ENCODE measurements around the gene SIPA1L3. TPM values are rescaled to one million over a fixed set of nuclear protein-coding genes. Genes with fewer than 3 reads are reported as not detected.
A peak's percentile ranks its signal among the peaks of the same experiment; 100 is the strongest.

Gene SIPA1L3
- total and polyA plus RNA-seq, 2 of the 13 experiments (the other 11 are each of a cell fraction or from before 2014, with no cell fraction given): 5.5 to 7.7 TPM

DNA sequence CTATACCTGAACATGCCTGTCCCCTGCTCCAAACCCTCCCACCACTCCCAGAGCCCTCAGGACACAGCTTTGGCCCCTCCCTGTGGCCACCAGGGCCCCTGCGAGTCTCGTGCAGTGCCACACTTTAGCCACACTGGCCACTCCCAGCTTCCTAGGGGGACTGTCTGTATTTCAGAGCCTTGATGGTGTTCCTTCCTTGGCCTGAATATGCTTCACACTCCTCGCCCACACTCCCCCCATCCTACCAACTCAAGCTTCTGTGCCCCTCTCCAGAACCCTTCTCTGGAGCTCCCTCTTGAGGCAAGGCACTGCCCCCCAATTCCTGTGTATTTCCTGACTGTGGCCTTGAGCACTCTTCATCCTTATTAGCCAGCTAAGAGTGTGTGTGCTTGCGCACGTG lies 236.8 kb downstream of the SIPA1L3 start:
- no peak overlapping the region for H2AFZ ChIP-seq (ENCODE audit: low read length)
- intact Hi-C loops (cut with micrococcal nuclease; ENCODE audit: unreplicated experiment): no loop called here
- no TSS peak for BruUV-seq (replicated peaks)
- TF ChIP-seq TSC22D2 (CRISPR knock-in tag; IDR thresholded peaks at IDR 0.05; ENCODE audit: borderline replicate concordance): no peak
- TF ChIP-seq, protein P1, sequence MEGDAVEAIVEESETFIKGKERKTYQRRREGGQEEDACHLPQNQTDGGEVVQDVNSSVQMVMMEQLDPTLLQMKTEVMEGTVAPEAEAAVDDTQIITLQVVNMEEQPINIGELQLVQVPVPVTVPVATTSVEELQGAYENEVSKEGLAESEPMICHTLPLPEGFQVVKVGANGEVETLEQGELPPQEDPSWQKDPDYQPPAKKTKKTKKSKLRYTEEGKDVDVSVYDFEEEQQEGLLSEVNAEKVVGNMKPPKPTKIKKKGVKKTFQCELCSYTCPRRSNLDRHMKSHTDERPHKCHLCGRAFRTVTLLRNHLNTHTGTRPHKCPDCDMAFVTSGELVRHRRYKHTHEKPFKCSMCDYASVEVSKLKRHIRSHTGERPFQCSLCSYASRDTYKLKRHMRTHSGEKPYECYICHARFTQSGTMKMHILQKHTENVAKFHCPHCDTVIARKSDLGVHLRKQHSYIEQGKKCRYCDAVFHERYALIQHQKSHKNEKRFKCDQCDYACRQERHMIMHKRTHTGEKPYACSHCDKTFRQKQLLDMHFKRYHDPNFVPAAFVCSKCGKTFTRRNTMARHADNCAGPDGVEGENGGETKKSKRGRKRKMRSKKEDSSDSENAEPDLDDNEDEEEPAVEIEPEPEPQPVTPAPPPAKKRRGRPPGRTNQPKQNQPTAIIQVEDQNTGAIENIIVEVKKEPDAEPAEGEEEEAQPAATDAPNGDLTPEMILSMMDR (CRISPR knock-in tag; IDR thresholded peaks at IDR 0.05): peak; percentile 26; the same call in 1 of the 2 replicates
- WGBS (ENCODE audit: low lambda C conversion rate): 96% methylated on average over 3 of the region's 5 CpGs
- in situ Hi-C loops (cut with HindIII; ENCODE audit: extremely low pct_ligation_motif_present, low pct_unique_long_range_greater_than_20kb): no loop called here
- ATAC-seq (peak; percentile 58), DNase-seq (ENCODE audit: low spot score) (no peak), FAIRE-seq (no peak)
- H3K36me3 ChIP-seq (replicated peaks in 1 of 2; ENCODE audit: control insufficient read depth in 1 of 2, insufficient read depth in 2 of 2, low read length in 2 of 2): peaks cover 2 to 4% of the 10 kb centered on the region in 2 experiments; a peak in 2 of 5 replicates
- no peak overlapping the region for H3K9ac ChIP-seq (ENCODE audit: insufficient read depth, low read depth, low read length)
- no peaks in the 10 kb centered on the region for H3K79me2 ChIP-seq (ENCODE audit: insufficient read depth, low read length)
- H3K27ac ChIP-seq (ENCODE audit: extremely low read length, insufficient read depth, low read length): no peak overlapping the region
- no peaks in the 10 kb centered on the region for H4K20me1 ChIP-seq (ENCODE audit: insufficient read depth, low read length)
- H3K27me3 ChIP-seq (ENCODE audit: control insufficient read depth in 1 of 2, insufficient read depth in 2 of 2, low read length in 2 of 2): no peaks in the 10 kb centered on the region
- no peaks in the 10 kb centered on the region for H3K4me1 ChIP-seq (ENCODE audit: insufficient read depth, low read length)
- CTCF ChIA-PET (ENCODE audit: low intra/inter-chr PET ratio, low total read pairs): interaction anchor here (0.6 kb wide), 1 partner anchor 245 kb away, joined by 3 read pairs; no protein-coding TSS in a partner anchor
- H3K4me2 ChIP-seq (ENCODE audit: low read depth, low read length): no peak overlapping the region
- no peak overlapping the region for H3K4me3 ChIP-seq (replicated peaks in 1 of 3; ENCODE audit: insufficient read depth in 1 of 3, low read depth in 2 of 3, low read length in 3 of 3)
- no peaks in the 10 kb centered on the region for H3K9me3 ChIP-seq (ENCODE audit: low read length)
- POLR2A ChIA-PET: no interaction called here

DNA sequence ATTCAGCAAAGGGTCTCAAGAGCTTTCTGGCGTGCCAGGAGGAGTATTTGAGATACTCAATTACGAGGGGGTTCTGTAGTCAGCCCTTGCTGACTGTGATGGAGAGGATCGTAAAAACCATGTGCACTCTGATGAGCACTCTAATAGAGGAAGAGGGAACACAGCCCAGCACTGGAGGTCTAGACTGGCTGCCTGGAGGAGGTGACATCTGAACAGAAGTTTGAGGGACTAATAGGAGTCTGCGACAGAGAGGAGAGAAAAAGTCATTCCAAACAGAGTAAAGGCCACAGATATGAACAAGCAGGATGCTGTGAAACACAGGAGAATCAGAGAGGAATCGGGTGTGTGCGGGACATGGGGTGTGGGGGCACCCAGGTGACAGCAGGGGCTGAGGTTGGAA lies 237.7 kb downstream of the SIPA1L3 start:
- BruUV-seq (replicated peaks): no TSS peak
- intact Hi-C loops (cut with micrococcal nuclease; ENCODE audit: unreplicated experiment) (no loop called here), in situ Hi-C loops (cut with HindIII; ENCODE audit: extremely low pct_ligation_motif_present, low pct_unique_long_range_greater_than_20kb) (no loop called here)
- Histone ChIP-seq H4K20me1 (ENCODE audit: insufficient read depth, low read length) (no peaks in the 10 kb centered on the region), H3K27me3 (ENCODE audit: control insufficient read depth in 1 of 2, insufficient read depth in 2 of 2, low read length in 2 of 2) (no peaks in the 10 kb centered on the region), H3K4me2 (ENCODE audit: low read depth, low read length) (no peak overlapping the region), H3K9ac (ENCODE audit: insufficient read depth, low read depth, low read length) (no peak overlapping the region), H2AFZ (ENCODE audit: low read length) (no peak overlapping the region), H3K36me3 (replicated peaks in 1 of 2; ENCODE audit: control insufficient read depth in 1 of 2, insufficient read depth in 2 of 2, low read length in 2 of 2) (peaks cover 2 to 4% of the 10 kb centered on the region in 2 experiments; a peak in 2 of 5 replicates), H3K4me1 (ENCODE audit: insufficient read depth, low read length) (no peaks in the 10 kb centered on the region), H3K4me3 (replicated peaks in 1 of 3; ENCODE audit: insufficient read depth in 1 of 3, low read depth in 2 of 3, low read length in 3 of 3) (no peak overlapping the region), H3K27ac (ENCODE audit: extremely low read length, insufficient read depth, low read length) (no peak overlapping the region), H3K79me2 (ENCODE audit: insufficient read depth, low read length) (no peaks in the 10 kb centered on the region), H3K9me3 (ENCODE audit: low read length) (no peaks in the 10 kb centered on the region)
- no peak for FAIRE-seq
- no peak for DNase-seq (ENCODE audit: low spot score)
- CTCF ChIA-PET (ENCODE audit: low intra/inter-chr PET ratio, low total read pairs): interaction anchor here (0.6 kb wide), 1 partner anchor 246 kb away, joined by 3 read pairs; no protein-coding TSS in a partner anchor
- WGBS (ENCODE audit: low lambda C conversion rate): 95% methylated on average over 6 of the region's 6 CpGs
- no peak for ATAC-seq
- TF ChIP-seq CBX2 (IDR thresholded peaks at IDR 0.05; ENCODE audit: low read depth, low read length) (no peak), CBX2 (CRISPR knock-in tag; IDR thresholded peaks at IDR 0.05; ENCODE audit: low read depth) (no peak)
- POLR2A ChIA-PET: no interaction called here
